ENCODE measurements around the gene MAP1LC3B.

MAP1LC3B gene

GRCh38 chr16:87437327-87437726, 45.2 kb downstream of the MAP1LC3B start:
- TF ChIP-seq FOXP2 (optimal IDR thresholded peaks at IDR 0.05; ENCODE audit: borderline replicate concordance, extremely low read depth, extremely low read length, insufficient read depth) (no peak), POLR2AphosphoS5 (IDR thresholded peaks at IDR 0.05; ENCODE audit: low read depth, low read length) (no peak), TAF1 (IDR thresholded peaks at IDR 0.05; ENCODE audit: borderline replicate concordance, insufficient read depth, low read length) (no peak), REST (IDR thresholded peaks at IDR 0.05; ENCODE audit: insufficient read depth in 1 of 2, low read depth in 2 of 2, low read length in 2 of 2) (no peak), SIN3A (IDR thresholded peaks at IDR 0.05; ENCODE audit: borderline replicate concordance, insufficient read depth, low read length) (no peak)

GRCh38 chr16:87437911-87438610, 45.9 kb downstream of the MAP1LC3B start:
- TF ChIP-seq TAF1 (IDR thresholded peaks at IDR 0.05; ENCODE audit: borderline replicate concordance, insufficient read depth, low read length) (no peak), POLR2AphosphoS5 (IDR thresholded peaks at IDR 0.05; ENCODE audit: low read depth, low read length) (no peak), SIN3A (IDR thresholded peaks at IDR 0.05; ENCODE audit: borderline replicate concordance, insufficient read depth, low read length) (no peak), REST (IDR thresholded peaks at IDR 0.05; ENCODE audit: insufficient read depth in 1 of 2, low read depth in 2 of 2, low read length in 2 of 2) (no peak), FOXP2 (optimal IDR thresholded peaks at IDR 0.05; ENCODE audit: borderline replicate concordance, extremely low read depth, extremely low read length, insufficient read depth) (no peak)

- TF ChIP-seq REST (IDR thresholded peaks at IDR 0.05; ENCODE audit: insufficient read depth in 1 of 2, low read depth in 2 of 2, low read length in 2 of 2) (no peak), FOXP2 (optimal IDR thresholded peaks at IDR 0.05; ENCODE audit: borderline replicate concordance, extremely low read depth, extremely low read length, insufficient read depth) (no peak), SIN3A (IDR thresholded peaks at IDR 0.05; ENCODE audit: borderline replicate concordance, insufficient read depth, low read length) (no peak), POLR2AphosphoS5 (IDR thresholded peaks at IDR 0.05; ENCODE audit: low read depth, low read length) (no peak), TAF1 (IDR thresholded peaks at IDR 0.05; ENCODE audit: borderline replicate concordance, insufficient read depth, low read length) (no peak)
These were observed 46.5 kb downstream of the MAP1LC3B start for GRCh38 chr16:87438611-87438985.

GRCh38 chr16:87439926-87440325, 47.8 kb downstream of the MAP1LC3B start:
- TF ChIP-seq FOXP2 (optimal IDR thresholded peaks at IDR 0.05; ENCODE audit: borderline replicate concordance, extremely low read depth, extremely low read length, insufficient read depth) (no peak), POLR2AphosphoS5 (IDR thresholded peaks at IDR 0.05; ENCODE audit: low read depth, low read length) (no peak), TAF1 (IDR thresholded peaks at IDR 0.05; ENCODE audit: borderline replicate concordance, insufficient read depth, low read length) (no peak), REST (IDR thresholded peaks at IDR 0.05; ENCODE audit: insufficient read depth in 1 of 2, low read depth in 2 of 2, low read length in 2 of 2) (no peak), SIN3A (IDR thresholded peaks at IDR 0.05; ENCODE audit: borderline replicate concordance, insufficient read depth, low read length) (no peak)

All from PFSK-1 (cell line).